Breast epithelium (tissue), 3 donors: ENCODE measurements around the gene PTPN18.

Experiments
- POLR2A ChIP-seq: fragments of 450-650 bp; IDR thresholded peaks from one replicate; pipeline ENCODE4 v1.6.1; 2016; ENCODE audit warnings: antibody characterized with exemption, mild to moderate bottlenecking, moderate library complexity
- TF ChIP-seq, protein P1 (sequence below), 3 donors: fragments of 450-650 bp; IDR thresholded peaks; one replicate each; pipeline ENCODE4 v1.5.1; 2016 to 2017; ENCODE audit warnings: antibody characterized with exemption in 3 of 3, mild to moderate bottlenecking in 3 of 3, moderate library complexity in 3 of 3

DNA sequence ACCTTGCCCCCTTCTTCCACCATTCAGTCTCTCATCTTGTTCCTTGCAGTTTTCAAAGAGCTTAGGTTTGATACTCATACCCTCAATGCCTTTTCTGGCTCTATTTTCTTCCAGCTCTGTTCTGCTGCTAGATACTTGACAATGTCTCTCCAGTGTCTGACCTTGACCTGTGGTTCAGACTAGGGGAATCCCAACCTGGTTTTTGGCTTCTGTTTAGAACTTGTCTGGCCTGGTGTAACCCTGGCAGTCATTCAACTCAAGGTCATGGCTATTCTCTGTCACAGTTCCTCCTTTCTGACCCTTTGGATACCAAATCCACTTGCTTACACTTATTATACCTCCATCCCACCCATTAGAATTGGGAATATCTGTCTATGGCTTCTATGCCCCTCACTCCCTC is 45.0 kb upstream of the PTPN18 start:
- TF ChIP-seq, protein P1, sequence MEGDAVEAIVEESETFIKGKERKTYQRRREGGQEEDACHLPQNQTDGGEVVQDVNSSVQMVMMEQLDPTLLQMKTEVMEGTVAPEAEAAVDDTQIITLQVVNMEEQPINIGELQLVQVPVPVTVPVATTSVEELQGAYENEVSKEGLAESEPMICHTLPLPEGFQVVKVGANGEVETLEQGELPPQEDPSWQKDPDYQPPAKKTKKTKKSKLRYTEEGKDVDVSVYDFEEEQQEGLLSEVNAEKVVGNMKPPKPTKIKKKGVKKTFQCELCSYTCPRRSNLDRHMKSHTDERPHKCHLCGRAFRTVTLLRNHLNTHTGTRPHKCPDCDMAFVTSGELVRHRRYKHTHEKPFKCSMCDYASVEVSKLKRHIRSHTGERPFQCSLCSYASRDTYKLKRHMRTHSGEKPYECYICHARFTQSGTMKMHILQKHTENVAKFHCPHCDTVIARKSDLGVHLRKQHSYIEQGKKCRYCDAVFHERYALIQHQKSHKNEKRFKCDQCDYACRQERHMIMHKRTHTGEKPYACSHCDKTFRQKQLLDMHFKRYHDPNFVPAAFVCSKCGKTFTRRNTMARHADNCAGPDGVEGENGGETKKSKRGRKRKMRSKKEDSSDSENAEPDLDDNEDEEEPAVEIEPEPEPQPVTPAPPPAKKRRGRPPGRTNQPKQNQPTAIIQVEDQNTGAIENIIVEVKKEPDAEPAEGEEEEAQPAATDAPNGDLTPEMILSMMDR (IDR thresholded peaks at IDR 0.05) = no peak
- TF ChIP-seq POLR2A = no peak
